Loucy (cell line): ENCODE data around the gene AUNIP.

Source experiments
- CTCF ChIP-seq: fragments of 200-600 bp; sonication (generic); conservative IDR thresholded peaks from 2 replicates; pipeline ENCODE4 v1.5.1; 2014; ENCODE audit warnings: mild to moderate bottlenecking, antibody characterized with exemption, low read length
- EZH2phosphoT487 ChIP-seq: fragments of 200-600 bp; IDR thresholded peaks from 2 replicates; pipeline ENCODE4 v1.6.1; 2018; ENCODE audit warnings: antibody characterized with exemption, mild to moderate bottlenecking, moderate library complexity, borderline replicate concordance

- TF ChIP-seq CTCF: no peak
- no peak for TF ChIP-seq EZH2phosphoT487
Measured at GRCh38 chr1:25888426-25888987, 29.2 kb upstream of the AUNIP start.
